PC-3 (cell line): ENCODE results near the gene GRIN3B.

Experiments
- CTCF ChIP-seq: fragments of 300-600 bp; sonication (generic); conservative IDR thresholded peaks from 2 replicates; pipeline ENCODE4 v1.5.1; 2017; ENCODE audit warnings: antibody characterized with exemption, low read depth, mild to moderate bottlenecking, low read length
- EZH2phosphoT487 ChIP-seq: fragments of 300-600 bp; sonication (generic); IDR thresholded peaks from 2 replicates; pipeline ENCODE4 v1.6.1; 2018; ENCODE audit warnings: mild to moderate bottlenecking, antibody characterized with exemption, low read length, borderline replicate concordance

GRCh38 chr19:1001538-1002166, 1.4 kb downstream of the GRIN3B start:
- TF ChIP-seq EZH2phosphoT487, result no peak
- TF ChIP-seq CTCF, result peak; percentile 84
